HEK293 (cell line): ENCODE measurements around the gene ZAP70.

Experiments used
- GLIS2 ChIP-seq: fragments of 450-650 bp; formaldehyde crosslinking; IDR thresholded peaks from 2 replicates; pipeline ENCODE4 v1.5.1; 2016; ENCODE audit warnings: missing biosample characterization, missing genetic modification characterization
- MEIS1 ChIP-seq: sonication (generic); formaldehyde crosslinking; IDR thresholded peaks from 2 replicates; pipeline ENCODE4 v1.8.1; 2022; ENCODE audit warnings: missing genetic modification reagents, mild to moderate bottlenecking, borderline replicate concordance
- SCRT1 ChIP-seq: fragments of 450-650 bp; formaldehyde crosslinking; IDR thresholded peaks from 2 replicates; pipeline ENCODE4 v1.5.1; 2016; ENCODE audit warnings: missing biosample characterization, missing genetic modification characterization, borderline replicate concordance
- SP2 ChIP-seq: fragments of 450-650 bp; formaldehyde crosslinking; IDR thresholded peaks from 2 replicates; pipeline ENCODE4 v1.5.1; 2016; ENCODE audit warnings: missing biosample characterization, missing genetic modification characterization
- ZBTB21 ChIP-seq: fragments of 450-650 bp; formaldehyde crosslinking; IDR thresholded peaks from 2 replicates; pipeline ENCODE4 v1.5.1; 2017; ENCODE audit warnings: missing biosample characterization, missing genetic modification characterization
- ZBTB8A ChIP-seq: fragments of 450-650 bp; formaldehyde crosslinking; IDR thresholded peaks from 2 replicates; pipeline ENCODE4 v1.5.1; 2016; ENCODE audit warnings: missing biosample characterization, missing genetic modification characterization
- ZNF16 ChIP-seq: fragments of 450-650 bp; formaldehyde crosslinking; IDR thresholded peaks from 2 replicates; pipeline ENCODE4 v1.5.1; 2016; ENCODE audit warnings: low read depth, missing biosample characterization, missing genetic modification characterization
- ZNF311 ChIP-seq: fragments of 450-650 bp; formaldehyde crosslinking; IDR thresholded peaks from 2 replicates; pipeline ENCODE4 v1.5.1; 2017; ENCODE audit warnings: missing biosample characterization, missing genetic modification characterization, borderline replicate concordance
- ZNF350 ChIP-seq: fragments of 450-650 bp; formaldehyde crosslinking; IDR thresholded peaks from 2 replicates; pipeline ENCODE4 v1.5.0; 2017; ENCODE audit warnings: missing biosample characterization, mild to moderate bottlenecking, missing genetic modification characterization
- ZNF366 ChIP-seq: fragments of 450-650 bp; formaldehyde crosslinking; conservative IDR thresholded peaks from 2 replicates; pipeline ENCODE4 v1.5.1; 2016; ENCODE audit warnings: missing biosample characterization, missing genetic modification characterization
- ZNF416 ChIP-seq: fragments of 450-650 bp; formaldehyde crosslinking; IDR thresholded peaks from 2 replicates; pipeline ENCODE4 v1.5.1; 2016; ENCODE audit warnings: missing biosample characterization, missing genetic modification characterization
- ZNF48 ChIP-seq: fragments of 450-650 bp; formaldehyde crosslinking; IDR thresholded peaks from 2 replicates; pipeline ENCODE4 v1.5.1; 2016; ENCODE audit warnings: missing biosample characterization, missing genetic modification characterization
- ZNF514 ChIP-seq: fragments of 450-650 bp; formaldehyde crosslinking; IDR thresholded peaks from 2 replicates; pipeline ENCODE4 v1.5.1; 2016; ENCODE audit warnings: missing biosample characterization, missing genetic modification characterization
- ZNF521 ChIP-seq: fragments of 450-650 bp; formaldehyde crosslinking; IDR thresholded peaks from 2 replicates; pipeline ENCODE4 v1.5.1; 2017; ENCODE audit warnings: missing biosample characterization, mild to moderate bottlenecking, missing genetic modification characterization
- ZNF530 ChIP-seq: fragments of 450-650 bp; formaldehyde crosslinking; IDR thresholded peaks from 2 replicates; pipeline ENCODE4 v1.5.1; 2016; ENCODE audit warnings: low read depth, missing biosample characterization, missing genetic modification characterization
- ZNF610 ChIP-seq: fragments of 450-650 bp; formaldehyde crosslinking; IDR thresholded peaks from 2 replicates; pipeline ENCODE4 v1.5.1; 2016; ENCODE audit warnings: missing biosample characterization, missing genetic modification characterization, borderline replicate concordance
- ZNF629 ChIP-seq: fragments of 450-650 bp; formaldehyde crosslinking; IDR thresholded peaks from 2 replicates; pipeline ENCODE4 v1.5.1; 2017; ENCODE audit warnings: missing biosample characterization, missing genetic modification characterization
- ZNF654 ChIP-seq: fragments of 450-650 bp; formaldehyde crosslinking; IDR thresholded peaks from 2 replicates; pipeline ENCODE4 v1.5.1; 2016; ENCODE audit warnings: low read depth, missing biosample characterization, missing genetic modification characterization
- ZNF701 ChIP-seq: fragments of 450-650 bp; formaldehyde crosslinking; IDR thresholded peaks from 2 replicates; pipeline ENCODE4 v1.5.1; 2016; ENCODE audit warnings: missing biosample characterization, missing genetic modification characterization
- ZNF76 ChIP-seq: fragments of 450-650 bp; formaldehyde crosslinking; IDR thresholded peaks from 2 replicates; pipeline ENCODE4; 2016; ENCODE audit warnings: low read depth, missing biosample characterization, missing genetic modification characterization, borderline replicate concordance
- ZXDB ChIP-seq: fragments of 450-650 bp; formaldehyde crosslinking; IDR thresholded peaks from 2 replicates; pipeline ENCODE4 v1.5.1; 2016; ENCODE audit warnings: missing biosample characterization, missing genetic modification characterization
- TF ChIP-seq, protein P1 (sequence below): fragments of 450-650 bp; formaldehyde crosslinking; IDR thresholded peaks from 2 replicates; pipeline ENCODE4 v1.5.1; 2016; ENCODE audit warnings: missing biosample characterization, missing genetic modification characterization, low read depth
- TF ChIP-seq, protein P2 (sequence below): fragments of 450-650 bp; formaldehyde crosslinking; IDR thresholded peaks from 2 replicates; pipeline ENCODE4 v1.5.1; 2016; ENCODE audit warnings: missing biosample characterization, missing genetic modification characterization
- TF ChIP-seq, protein P3 (sequence below): fragments of 450-650 bp; formaldehyde crosslinking; conservative IDR thresholded peaks from 2 replicates; pipeline ENCODE4 v1.5.1; 2016; ENCODE audit warnings: low read depth, missing biosample characterization, missing genetic modification characterization
- TF ChIP-seq, protein P4 (sequence below): fragments of 450-650 bp; formaldehyde crosslinking; IDR thresholded peaks from 2 replicates; pipeline ENCODE4 v1.5.1; 2016; ENCODE audit warnings: missing biosample characterization, missing genetic modification characterization
- TF ChIP-seq, protein P5 (sequence below): fragments of 450-650 bp; formaldehyde crosslinking; IDR thresholded peaks from 2 replicates; pipeline ENCODE4 v1.5.1; 2017; ENCODE audit warnings: missing biosample characterization, missing genetic modification characterization
- TF ChIP-seq, protein P6 (sequence below): sonication (generic); formaldehyde crosslinking; IDR thresholded peaks from 2 replicates; pipeline ENCODE4 v1.8.1; 2022; ENCODE audit warnings: mild to moderate bottlenecking, moderate library complexity, missing genetic modification reagents
- TF ChIP-seq, protein P7 (sequence below): fragments of 450-650 bp; formaldehyde crosslinking; IDR thresholded peaks from 2 replicates; pipeline ENCODE4 v1.5.1; 2017; ENCODE audit warnings: missing biosample characterization, missing genetic modification characterization

ZAP70 gene

DNA sequence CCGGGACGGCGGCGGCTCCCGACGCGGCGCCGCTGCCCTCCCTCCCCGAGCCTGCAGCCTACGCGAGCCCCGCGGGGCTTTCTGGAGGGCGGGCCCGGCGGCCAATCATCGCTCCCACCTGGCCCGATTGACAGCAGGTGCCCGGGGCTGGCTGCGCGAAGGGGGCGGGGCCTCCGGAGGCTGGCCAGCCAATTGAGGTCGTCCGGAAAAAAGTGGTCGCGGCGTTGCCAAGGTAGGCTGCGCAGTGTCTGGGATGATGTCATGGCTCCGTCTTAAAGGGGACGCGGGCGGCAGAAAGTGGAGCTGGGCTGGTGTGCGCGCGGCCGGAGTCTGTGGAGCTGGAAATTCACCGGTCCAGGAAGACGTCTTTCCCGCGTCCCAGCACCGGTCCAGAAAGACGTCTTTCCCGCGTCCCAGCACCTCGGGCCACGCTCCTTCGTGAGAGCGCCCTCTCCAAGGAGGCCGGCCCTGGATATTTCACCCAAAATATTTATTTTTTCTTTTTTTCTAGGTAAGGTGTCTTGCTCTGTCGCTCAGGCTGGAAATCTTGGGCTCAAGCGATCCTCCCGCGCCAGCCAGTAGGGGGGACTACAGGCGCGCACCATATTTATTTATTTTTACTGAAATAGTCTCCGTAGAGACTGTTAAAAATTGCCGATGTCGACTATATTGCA, 49.3 kb upstream of the ZAP70 start, which contains the start of gene ACTR1B (continued):
- TF ChIP-seq SP2 (tag by site-specific recombination) (peak; percentile 88), ZNF610 (tag by site-specific recombination) (no peak), ZNF530 (tag by site-specific recombination) (no peak), ZNF48 (tag by site-specific recombination) (no peak), ZXDB (tag by site-specific recombination) (peak; percentile 58; the same call in 1 of the 2 replicates), ZNF701 (no peak), ZNF629 (tag by site-specific recombination) (peak; percentile 92), ZNF366 (peak; percentile 42; the same call in 1 of the 2 replicates), ZBTB21 (tag by site-specific recombination) (peak; percentile 81), ZNF416 (no peak), ZBTB8A (tag by site-specific recombination) (peak; percentile 65), ZNF514 (tag by site-specific recombination) (no peak), ZNF311 (tag by site-specific recombination) (no peak), SCRT1 (tag by site-specific recombination) (no peak), ZNF654 (tag by site-specific recombination) (no peak), GLIS2 (no peak), ZNF521 (tag by site-specific recombination) (no peak), ZNF76 (peak; percentile 40; the same call in 1 of the 2 replicates), ZNF350 (tag by site-specific recombination) (no peak), ZNF16 (tag by site-specific recombination) (no peak), MEIS1 (CRISPR knock-in tag) (no peak)
- TF ChIP-seq, protein P1, sequence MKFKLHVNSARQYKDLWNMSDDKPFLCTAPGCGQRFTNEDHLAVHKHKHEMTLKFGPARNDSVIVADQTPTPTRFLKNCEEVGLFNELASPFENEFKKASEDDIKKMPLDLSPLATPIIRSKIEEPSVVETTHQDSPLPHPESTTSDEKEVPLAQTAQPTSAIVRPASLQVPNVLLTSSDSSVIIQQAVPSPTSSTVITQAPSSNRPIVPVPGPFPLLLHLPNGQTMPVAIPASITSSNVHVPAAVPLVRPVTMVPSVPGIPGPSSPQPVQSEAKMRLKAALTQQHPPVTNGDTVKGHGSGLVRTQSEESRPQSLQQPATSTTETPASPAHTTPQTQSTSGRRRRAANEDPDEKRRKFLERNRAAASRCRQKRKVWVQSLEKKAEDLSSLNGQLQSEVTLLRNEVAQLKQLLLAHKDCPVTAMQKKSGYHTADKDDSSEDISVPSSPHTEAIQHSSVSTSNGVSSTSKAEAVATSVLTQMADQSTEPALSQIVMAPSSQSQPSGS (tag by site-specific recombination): peak; percentile 97
- TF ChIP-seq, protein P2, sequence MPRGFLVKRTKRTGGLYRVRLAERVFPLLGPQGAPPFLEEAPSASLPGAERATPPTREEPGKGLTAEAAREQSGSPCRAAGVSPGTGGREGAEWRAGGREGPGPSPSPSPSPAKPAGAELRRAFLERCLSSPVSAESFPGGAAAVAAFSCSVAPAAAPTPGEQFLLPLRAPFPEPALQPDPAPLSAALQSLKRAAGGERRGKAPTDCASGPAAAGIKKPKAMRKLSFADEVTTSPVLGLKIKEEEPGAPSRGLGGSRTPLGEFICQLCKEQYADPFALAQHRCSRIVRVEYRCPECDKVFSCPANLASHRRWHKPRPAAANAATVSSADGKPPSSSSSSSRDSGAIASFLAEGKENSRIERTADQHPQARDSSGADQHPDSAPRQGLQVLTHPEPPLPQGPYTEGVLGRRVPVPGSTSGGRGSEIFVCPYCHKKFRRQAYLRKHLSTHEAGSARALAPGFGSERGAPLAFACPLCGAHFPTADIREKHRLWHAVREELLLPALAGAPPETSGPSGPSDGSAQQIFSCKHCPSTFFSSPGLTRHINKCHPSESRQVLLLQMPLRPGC (tag by site-specific recombination): peak; percentile 16; the same call in 1 of the 2 replicates
- TF ChIP-seq, protein P3, sequence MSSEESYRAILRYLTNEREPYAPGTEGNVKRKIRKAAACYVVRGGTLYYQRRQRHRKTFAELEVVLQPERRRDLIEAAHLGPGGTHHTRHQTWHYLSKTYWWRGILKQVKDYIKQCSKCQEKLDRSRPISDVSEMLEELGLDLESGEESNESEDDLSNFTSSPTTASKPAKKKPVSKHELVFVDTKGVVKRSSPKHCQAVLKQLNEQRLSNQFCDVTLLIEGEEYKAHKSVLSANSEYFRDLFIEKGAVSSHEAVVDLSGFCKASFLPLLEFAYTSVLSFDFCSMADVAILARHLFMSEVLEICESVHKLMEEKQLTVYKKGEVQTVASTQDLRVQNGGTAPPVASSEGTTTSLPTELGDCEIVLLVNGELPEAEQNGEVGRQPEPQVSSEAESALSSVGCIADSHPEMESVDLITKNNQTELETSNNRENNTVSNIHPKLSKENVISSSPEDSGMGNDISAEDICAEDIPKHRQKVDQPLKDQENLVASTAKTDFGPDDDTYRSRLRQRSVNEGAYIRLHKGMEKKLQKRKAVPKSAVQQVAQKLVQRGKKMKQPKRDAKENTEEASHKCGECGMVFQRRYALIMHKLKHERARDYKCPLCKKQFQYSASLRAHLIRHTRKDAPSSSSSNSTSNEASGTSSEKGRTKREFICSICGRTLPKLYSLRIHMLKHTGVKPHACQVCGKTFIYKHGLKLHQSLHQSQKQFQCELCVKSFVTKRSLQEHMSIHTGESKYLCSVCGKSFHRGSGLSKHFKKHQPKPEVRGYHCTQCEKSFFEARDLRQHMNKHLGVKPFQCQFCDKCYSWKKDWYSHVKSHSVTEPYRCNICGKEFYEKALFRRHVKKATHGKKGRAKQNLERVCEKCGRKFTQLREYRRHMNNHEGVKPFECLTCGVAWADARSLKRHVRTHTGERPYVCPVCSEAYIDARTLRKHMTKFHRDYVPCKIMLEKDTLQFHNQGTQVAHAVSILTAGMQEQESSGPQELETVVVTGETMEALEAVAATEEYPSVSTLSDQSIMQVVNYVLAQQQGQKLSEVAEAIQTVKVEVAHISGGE: peak; percentile 38; the same call in 1 of the 2 replicates
- TF ChIP-seq, protein P4, sequence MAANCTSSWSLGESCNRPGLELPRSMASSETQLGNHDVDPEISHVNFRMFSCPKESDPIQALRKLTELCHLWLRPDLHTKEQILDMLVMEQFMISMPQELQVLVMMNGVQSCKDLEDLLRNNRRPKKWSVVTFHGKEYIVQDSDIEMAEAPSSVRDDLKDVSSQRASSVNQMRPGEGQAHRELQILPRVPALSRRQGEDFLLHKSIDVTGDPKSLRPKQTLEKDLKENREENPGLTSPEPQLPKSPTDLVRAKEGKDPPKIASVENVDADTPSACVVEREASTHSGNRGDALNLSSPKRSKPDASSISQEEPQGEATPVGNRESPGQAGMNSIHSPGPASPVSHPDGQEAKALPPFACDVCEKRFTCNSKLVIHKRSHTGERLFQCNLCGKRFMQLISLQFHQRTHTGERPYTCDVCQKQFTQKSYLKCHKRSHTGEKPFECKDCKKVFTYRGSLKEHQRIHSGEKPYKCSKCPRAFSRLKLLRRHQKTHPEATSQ (tag by site-specific recombination): no peak
- TF ChIP-seq, protein P5, sequence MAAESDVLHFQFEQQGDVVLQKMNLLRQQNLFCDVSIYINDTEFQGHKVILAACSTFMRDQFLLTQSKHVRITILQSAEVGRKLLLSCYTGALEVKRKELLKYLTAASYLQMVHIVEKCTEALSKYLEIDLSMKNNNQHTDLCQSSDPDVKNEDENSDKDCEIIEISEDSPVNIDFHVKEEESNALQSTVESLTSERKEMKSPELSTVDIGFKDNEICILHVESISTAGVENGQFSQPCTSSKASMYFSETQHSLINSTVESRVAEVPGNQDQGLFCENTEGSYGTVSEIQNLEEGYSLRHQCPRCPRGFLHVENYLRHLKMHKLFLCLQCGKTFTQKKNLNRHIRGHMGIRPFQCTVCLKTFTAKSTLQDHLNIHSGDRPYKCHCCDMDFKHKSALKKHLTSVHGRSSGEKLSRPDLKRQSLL (tag by site-specific recombination): no peak
- TF ChIP-seq, protein P6, sequence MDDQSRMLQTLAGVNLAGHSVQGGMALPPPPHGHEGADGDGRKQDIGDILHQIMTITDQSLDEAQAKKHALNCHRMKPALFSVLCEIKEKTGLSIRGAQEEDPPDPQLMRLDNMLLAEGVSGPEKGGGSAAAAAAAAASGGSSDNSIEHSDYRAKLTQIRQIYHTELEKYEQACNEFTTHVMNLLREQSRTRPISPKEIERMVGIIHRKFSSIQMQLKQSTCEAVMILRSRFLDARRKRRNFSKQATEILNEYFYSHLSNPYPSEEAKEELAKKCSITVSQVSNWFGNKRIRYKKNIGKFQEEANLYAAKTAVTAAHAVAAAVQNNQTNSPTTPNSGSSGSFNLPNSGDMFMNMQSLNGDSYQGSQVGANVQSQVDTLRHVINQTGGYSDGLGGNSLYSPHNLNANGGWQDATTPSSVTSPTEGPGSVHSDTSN (CRISPR knock-in tag): peak; percentile 83; the same call in 1 of the 2 replicates
- TF ChIP-seq, protein P7, sequence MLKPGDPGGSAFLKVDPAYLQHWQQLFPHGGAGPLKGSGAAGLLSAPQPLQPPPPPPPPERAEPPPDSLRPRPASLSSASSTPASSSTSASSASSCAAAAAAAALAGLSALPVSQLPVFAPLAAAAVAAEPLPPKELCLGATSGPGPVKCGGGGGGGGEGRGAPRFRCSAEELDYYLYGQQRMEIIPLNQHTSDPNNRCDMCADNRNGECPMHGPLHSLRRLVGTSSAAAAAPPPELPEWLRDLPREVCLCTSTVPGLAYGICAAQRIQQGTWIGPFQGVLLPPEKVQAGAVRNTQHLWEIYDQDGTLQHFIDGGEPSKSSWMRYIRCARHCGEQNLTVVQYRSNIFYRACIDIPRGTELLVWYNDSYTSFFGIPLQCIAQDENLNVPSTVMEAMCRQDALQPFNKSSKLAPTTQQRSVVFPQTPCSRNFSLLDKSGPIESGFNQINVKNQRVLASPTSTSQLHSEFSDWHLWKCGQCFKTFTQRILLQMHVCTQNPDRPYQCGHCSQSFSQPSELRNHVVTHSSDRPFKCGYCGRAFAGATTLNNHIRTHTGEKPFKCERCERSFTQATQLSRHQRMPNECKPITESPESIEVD: no peak; the same call in 1 of the 2 replicates
